IPS DF 6.9 (cell line): ENCODE measurements around the gene RAPGEF4.
"Not testable (repeated sequence)": the region's sequence is repeated elsewhere in the genome, so short reads cannot be mapped to it uniquely, and the experiment has no call there.

Experiments used
- DNase-seq: peaks from one replicate; pipeline ENCODE4 v3.0.0-alpha.2; 2013; ENCODE audit warnings: low read depth, low spot score
- H3K27ac ChIP-seq: one replicate; pipeline ENCODE4 v1.5.1; 2013; ENCODE audit warnings: low read length, control low read depth
- H3K27me3 ChIP-seq: 2 replicates; pipeline ENCODE4 v1.6.1; 2013; ENCODE audit warnings: mild to moderate bottlenecking, low read length; ENCODE audit not compliant: control insufficient read depth, insufficient read depth
- H3K36me3 ChIP-seq: 2 replicates; pipeline ENCODE4 v1.6.1; 2013; ENCODE audit warnings: low read length; ENCODE audit not compliant: control insufficient read depth, insufficient read depth
- H3K4me1 ChIP-seq: 2 replicates; pipeline ENCODE4 v1.6.1; 2013; ENCODE audit warnings: low read length; ENCODE audit not compliant: control insufficient read depth, insufficient read depth
- H3K4me3 ChIP-seq: 2 replicates; pipeline ENCODE4 v1.5.1; 2013; ENCODE audit warnings: mild to moderate bottlenecking, low read length
- H3K9me3 ChIP-seq: 2 replicates; pipeline ENCODE4 v1.6.1; 2013; ENCODE audit warnings: low read length, inconsistent platforms; ENCODE audit not compliant: control insufficient read depth, insufficient read depth
- WGBS: extraction: QIAGEN DNeasy Blood & Tissue Kit; methylation state at CpG from one replicate; pipeline ENCODE4 v1.1.7; 2013; ENCODE audit warnings: mixed read lengths, missing lambda C conversion rate; ENCODE audit not compliant: insufficient read length, insufficient coverage; 5-methylcytosine and 5-hydroxymethylcytosine counted together

RAPGEF4 gene

GRCh38 chr2:173032032-173032431 is 296.4 kb downstream of the RAPGEF4 start:
- no peak for DNase-seq
- no CpG with 5 or more reads among the region's 4 CpGs for WGBS
- no peaks in the 10 kb centered on the region for H3K36me3 ChIP-seq
- no peaks in the 10 kb centered on the region for H3K27me3 ChIP-seq
- no peak overlapping the region for H3K4me3 ChIP-seq
- H3K9me3 ChIP-seq: no peaks in the 10 kb centered on the region
- no peaks in the 10 kb centered on the region for H3K4me1 ChIP-seq
- H3K27ac ChIP-seq: no peak overlapping the region

- Histone ChIP-seq H3K36me3 (no peaks in the 10 kb centered on the region), H3K27me3 (no peaks in the 10 kb centered on the region), H3K4me3 (no peak overlapping the region), H3K27ac (no peak overlapping the region), H3K4me1 (no peaks in the 10 kb centered on the region), H3K9me3 (no peaks in the 10 kb centered on the region)
- no CpG with 5 or more reads among the region's 3 CpGs for WGBS
- no peak for DNase-seq
Measured at GRCh38 chr2:173033084-173033483, 297.4 kb downstream of the RAPGEF4 start.

DNA sequence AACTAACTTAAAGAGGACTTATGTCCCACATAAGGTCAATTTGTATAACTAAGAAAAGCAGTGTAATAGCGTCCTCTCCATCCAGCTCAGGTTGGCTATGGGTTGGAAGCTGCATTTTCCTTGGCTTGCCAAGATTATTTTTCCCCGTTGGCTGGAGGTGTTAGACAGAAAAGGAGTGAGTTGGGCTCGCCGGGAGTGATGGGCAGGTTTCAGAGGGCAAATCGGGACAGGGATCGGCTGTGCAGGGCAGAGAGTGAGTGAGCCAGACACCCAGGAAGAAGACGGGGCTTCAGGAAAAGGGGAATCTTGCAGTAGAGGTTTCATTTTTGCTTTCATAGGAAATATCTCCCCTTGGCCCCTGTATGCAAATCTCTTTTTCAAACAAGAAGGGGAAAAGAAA is 298.5 kb downstream of the RAPGEF4 start:
- no peak overlapping the region for H3K27ac ChIP-seq
- no peaks in the 10 kb centered on the region for H3K4me1 ChIP-seq
- DNase-seq: no peak
- no peaks in the 10 kb centered on the region for H3K9me3 ChIP-seq
- no peaks in the 10 kb centered on the region for H3K36me3 ChIP-seq
- no CpG with 5 or more reads among the region's 7 CpGs for WGBS
- no peak overlapping the region for H3K4me3 ChIP-seq
- H3K27me3 ChIP-seq: no peaks in the 10 kb centered on the region

GRCh38 chr2:173037245-173038120 is 301.8 kb downstream of the RAPGEF4 start:
- Histone ChIP-seq H3K4me1 (no peaks in the 10 kb centered on the region), H3K9me3 (no peaks in the 10 kb centered on the region), H3K27ac (no peak overlapping the region), H3K27me3 (no peaks in the 10 kb centered on the region), H3K36me3 (no peaks in the 10 kb centered on the region), H3K4me3 (no peak overlapping the region)
- WGBS: no CpG with 5 or more reads among the region's 12 CpGs
- DNase-seq: no peak

- H3K9me3 ChIP-seq, H3K27me3 ChIP-seq, H3K27ac ChIP-seq, H3K4me3 ChIP-seq, DNase-seq, H3K4me1 ChIP-seq, H3K36me3 ChIP-seq: not testable (repeated sequence)
- WGBS: no CpG with 5 or more reads among the region's 2 CpGs
Measured at GRCh38 chr2:173038257-173038656, 302.6 kb downstream of the RAPGEF4 start.

DNA sequence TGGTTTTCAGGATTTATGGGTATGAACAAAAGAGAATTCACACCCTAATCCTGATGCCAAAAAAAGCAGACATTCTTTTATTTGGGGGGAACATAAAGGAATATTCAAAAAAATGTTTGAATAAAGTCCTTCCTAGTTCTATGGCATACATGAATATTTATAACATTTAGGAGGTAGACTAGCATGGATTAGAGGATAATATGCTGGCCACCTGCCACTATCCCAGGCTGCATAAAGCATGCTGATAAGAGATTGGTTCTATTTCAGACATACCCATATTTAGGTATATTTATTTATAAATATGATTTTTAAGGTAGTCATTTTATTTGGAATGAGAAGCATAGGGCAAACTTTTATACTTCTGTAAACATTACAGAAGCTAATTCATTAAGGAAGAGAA is 305.1 kb downstream of the RAPGEF4 start:
- no peak for DNase-seq
- no peaks in the 10 kb centered on the region for H3K9me3 ChIP-seq
- no peaks in the 10 kb centered on the region for H3K4me1 ChIP-seq
- no peak overlapping the region for H3K27ac ChIP-seq
- H3K4me3 ChIP-seq: no peak overlapping the region
- no peaks in the 10 kb centered on the region for H3K36me3 ChIP-seq
- H3K27me3 ChIP-seq: no peaks in the 10 kb centered on the region

DNA sequence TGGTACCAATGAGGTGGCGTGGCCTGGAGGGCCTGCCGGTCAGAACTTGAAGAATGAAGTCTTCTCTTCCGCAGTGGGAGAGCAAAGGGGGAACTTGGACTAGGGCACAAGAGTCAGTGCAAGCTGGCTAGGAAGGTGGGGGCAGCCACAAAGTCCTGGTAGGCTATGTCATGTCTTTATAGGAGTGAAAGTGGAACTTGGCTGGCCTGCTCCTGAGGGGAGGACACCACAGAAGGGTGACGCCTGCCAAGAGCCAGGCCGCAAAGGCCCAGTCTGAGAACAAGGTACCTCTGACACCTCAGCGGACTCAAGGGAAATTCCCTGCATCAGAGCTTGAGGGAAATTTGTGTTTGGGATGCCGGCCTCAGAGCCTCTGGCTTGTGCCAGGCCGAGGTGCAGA is 307.8 kb downstream of the RAPGEF4 start:
- no CpG with 5 or more reads among the region's 8 CpGs for WGBS
- no peak for DNase-seq
- no peaks in the 10 kb centered on the region for H3K4me1 ChIP-seq
- H3K36me3 ChIP-seq: no peaks in the 10 kb centered on the region
- H3K27me3 ChIP-seq: no peaks in the 10 kb centered on the region
- H3K9me3 ChIP-seq: no peaks in the 10 kb centered on the region
- no peak overlapping the region for H3K4me3 ChIP-seq
- no peak overlapping the region for H3K27ac ChIP-seq

DNA sequence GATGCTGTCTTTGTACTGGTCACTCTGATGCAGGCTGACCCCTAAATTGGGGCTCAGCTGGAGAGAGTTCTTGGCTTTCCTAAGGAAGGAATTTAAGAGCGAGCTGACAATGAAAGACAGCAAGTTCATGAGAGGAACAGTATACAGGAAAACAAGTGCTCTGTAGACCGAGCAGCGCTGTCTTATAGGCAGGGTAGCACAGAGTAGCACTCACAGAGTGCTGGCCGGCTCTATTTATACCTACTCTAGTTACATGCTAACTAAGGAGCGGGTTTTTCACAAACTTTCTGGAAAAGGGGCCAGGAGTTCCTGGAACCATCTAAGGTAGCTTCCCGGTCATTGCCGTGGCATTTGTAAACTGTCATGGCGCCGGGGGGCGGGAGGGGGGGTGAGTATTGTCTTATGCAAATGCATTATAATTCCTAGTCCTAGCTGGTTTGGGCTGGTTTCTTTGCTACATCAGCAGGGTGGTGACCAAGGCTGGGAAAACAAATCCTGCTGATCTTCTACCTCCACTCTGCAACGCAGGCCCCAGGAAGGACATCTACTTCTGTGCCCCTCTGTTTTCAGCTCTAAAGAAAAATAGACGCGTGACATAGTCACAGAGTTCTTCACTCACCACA is 308.4 kb downstream of the RAPGEF4 start:
- H3K27ac ChIP-seq: no peak overlapping the region
- H3K36me3 ChIP-seq: no peaks in the 10 kb centered on the region
- H3K27me3 ChIP-seq: no peaks in the 10 kb centered on the region
- no CpG with 5 or more reads among the region's 13 CpGs for WGBS
- no peak for DNase-seq
- H3K9me3 ChIP-seq: no peaks in the 10 kb centered on the region
- H3K4me1 ChIP-seq: no peaks in the 10 kb centered on the region
- no peak overlapping the region for H3K4me3 ChIP-seq

GRCh38 chr2:173044686-173045085 is 309.0 kb downstream of the RAPGEF4 start:
- no peaks in the 10 kb centered on the region for H3K4me1 ChIP-seq
- no peak for DNase-seq
- H3K27me3 ChIP-seq: no peaks in the 10 kb centered on the region
- WGBS: no CpG with 5 or more reads among the region's 10 CpGs
- no peak overlapping the region for H3K4me3 ChIP-seq
- H3K27ac ChIP-seq: no peak overlapping the region
- no peaks in the 10 kb centered on the region for H3K36me3 ChIP-seq
- no peaks in the 10 kb centered on the region for H3K9me3 ChIP-seq

DNA sequence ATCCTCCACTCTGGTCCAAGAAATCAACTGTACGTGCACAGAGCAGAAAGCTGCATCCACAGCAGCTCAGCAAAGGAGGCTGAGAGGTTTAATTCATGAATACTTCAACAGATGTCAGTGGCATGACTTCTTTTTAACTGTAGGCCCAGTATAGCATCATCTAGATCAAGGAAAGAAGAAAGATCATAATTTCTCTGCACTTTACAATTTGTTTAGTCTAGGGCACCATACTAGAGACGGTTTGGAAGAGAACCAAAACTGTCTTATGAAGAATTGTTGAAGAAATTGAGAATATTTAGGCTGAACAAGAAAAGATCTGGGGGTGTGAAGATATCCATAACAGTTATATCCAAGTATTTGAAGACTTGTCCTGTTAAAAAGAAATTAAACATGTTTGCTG is 309.5 kb downstream of the RAPGEF4 start:
- no peaks in the 10 kb centered on the region for H3K27me3 ChIP-seq
- WGBS: no CpG with 5 or more reads among the region's 2 CpGs
- H3K36me3 ChIP-seq: no peaks in the 10 kb centered on the region
- no peak overlapping the region for H3K27ac ChIP-seq
- no peak overlapping the region for H3K4me3 ChIP-seq
- no peak for DNase-seq
- no peaks in the 10 kb centered on the region for H3K4me1 ChIP-seq
- H3K9me3 ChIP-seq: no peaks in the 10 kb centered on the region

DNA sequence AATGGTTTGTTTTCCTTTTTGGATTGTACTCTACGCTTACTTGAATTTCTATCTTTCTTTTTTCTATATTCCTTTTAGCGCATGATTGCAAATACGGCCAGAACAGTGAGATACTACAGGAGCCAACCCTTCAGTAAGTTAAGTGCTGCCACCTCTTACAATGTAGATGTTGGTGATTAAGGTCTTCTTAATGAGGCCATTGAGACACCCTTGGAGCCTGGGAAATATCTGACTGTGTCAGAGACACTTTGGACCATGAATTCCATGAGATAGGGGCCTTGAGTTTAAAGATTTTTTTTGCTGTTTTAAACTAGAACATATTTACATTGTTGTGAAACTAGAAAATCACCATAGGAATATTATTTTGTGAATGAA is 312.9 kb downstream of the RAPGEF4 start:
- Histone ChIP-seq H3K27me3 (no peaks in the 10 kb centered on the region), H3K4me1 (no peaks in the 10 kb centered on the region), H3K36me3 (no peaks in the 10 kb centered on the region), H3K9me3 (no peaks in the 10 kb centered on the region), H3K27ac (no peak overlapping the region), H3K4me3 (no peak overlapping the region)
- no CpG with 5 or more reads among the region's 3 CpGs for WGBS
- DNase-seq: no peak
